Panc1 (cell line): ENCODE measurements around the gene ASAP2.

Source experiments
- CTCF ChIP-seq: fragments of 450-650 bp; IDR thresholded peaks from 2 replicates; pipeline ENCODE4 v1.5.1; 2017; ENCODE audit warnings: mild to moderate bottlenecking
- POLR2AphosphoS5 ChIP-seq: IDR thresholded peaks from 2 replicates; pipeline ENCODE4 v1.6.1; 2012; ENCODE audit warnings: mild to moderate bottlenecking, low read depth, low read length, moderate library complexity

- TF ChIP-seq CTCF (no peak), POLR2AphosphoS5 (no peak)
These were observed 44.0 kb downstream of the ASAP2 start for GRCh38 chr2:9250498-9251153.
